HG03025 (cell line): ENCODE results near the gene C17orf75.

ENCODE experiments used
- ATAC-seq: cut with Tn5 transposase; IDR thresholded peaks from one replicate; pipeline ENCODE4 v1.9.1; 2021; ENCODE audit warnings: mild to moderate bottlenecking, moderate library complexity; ENCODE audit not compliant: unreplicated experiment, low FRiP score

C17orf75 gene

DNA sequence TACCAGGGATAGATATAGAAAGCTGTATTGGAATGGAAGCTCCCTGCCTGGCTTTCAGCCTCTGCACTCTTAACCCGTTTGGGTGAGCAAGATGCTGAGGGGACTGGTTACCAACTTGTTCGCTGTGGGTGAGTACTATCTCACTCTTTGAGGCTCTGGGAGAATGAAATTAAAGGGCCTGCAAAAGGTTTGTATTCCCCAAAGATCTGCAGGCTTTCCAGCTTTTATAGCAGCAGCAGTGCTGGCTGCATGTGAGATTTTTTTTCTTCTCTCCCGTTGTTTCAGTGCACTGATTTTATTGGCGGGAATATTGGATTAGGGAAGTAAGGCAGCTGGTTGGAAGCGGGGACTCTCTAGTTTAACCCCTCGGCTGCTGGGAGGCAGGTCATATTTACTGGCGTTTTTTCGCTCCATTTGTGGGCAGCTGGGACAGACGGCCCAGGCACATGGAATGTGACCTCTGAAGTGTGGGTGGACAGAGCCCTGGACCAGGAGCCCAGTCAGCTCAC lies 30.9 kb downstream of the C17orf75 start:
- no peak for ATAC-seq

DNA sequence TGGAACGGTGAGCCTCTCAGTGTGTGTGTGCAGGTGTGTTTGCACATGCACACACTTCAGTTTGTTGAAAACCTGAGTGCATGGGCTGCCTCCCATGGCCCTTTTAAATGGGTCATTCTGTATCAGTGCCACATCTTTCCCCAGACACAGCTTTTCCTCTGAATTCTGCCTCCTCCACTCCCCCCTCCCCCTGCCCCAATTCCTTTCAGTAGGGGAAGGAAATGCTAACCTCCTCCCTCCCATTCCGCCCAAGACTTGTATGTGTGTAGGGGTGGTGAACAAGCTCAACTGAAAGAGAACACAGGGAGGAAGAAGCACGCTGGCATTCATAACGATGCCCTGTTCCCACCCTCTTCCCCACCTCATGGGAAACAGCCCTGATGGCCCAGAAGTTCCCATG lies 34.3 kb downstream of the C17orf75 start:
- no peak for ATAC-seq

DNA sequence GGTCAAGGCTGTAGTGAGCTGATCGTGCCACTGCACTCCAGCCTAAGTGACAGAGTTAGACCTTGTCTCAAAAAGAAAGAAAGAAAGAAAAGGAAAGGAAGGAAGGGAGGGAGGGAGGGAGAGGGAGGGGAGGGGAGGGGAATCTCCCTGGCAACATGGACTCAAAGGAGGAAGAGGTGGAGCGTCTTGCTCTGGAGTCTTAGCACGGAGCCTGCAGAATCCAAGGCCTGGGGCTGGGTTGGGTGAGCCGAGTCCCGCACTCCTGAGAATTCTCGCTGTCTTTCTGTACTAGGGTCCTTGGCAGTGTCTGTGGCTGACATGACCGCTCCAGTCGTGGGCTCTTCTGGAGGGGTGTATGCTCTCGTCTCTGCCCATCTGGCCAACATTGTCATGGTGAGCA lies 36.9 kb downstream of the C17orf75 start:
- ATAC-seq = no peak

DNA sequence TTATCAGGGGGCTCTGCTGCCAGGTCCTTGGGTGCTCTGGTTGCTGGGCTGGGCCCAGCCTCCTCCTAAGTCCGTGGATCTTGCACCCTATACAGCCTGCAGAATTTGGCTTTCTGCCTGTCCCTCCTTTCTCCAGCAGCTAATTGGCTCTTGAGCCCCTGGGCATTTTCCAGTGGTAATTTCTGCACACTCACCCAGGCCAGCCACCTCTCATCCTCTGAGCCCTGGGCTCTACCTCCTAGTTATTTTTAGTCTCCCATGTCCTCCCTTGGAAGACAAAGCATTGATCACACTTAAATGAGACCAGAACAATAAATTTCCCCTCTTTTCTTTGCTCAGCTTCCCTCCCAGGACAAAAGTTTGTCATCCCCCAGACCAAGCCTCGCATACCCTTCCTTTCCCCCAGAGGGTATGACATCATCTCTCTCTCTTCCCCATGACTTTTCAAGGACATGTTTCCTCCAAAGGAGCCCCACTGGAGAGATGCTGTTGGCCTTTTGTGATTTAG lies 38.1 kb downstream of the C17orf75 start:
- ATAC-seq = no peak

DNA sequence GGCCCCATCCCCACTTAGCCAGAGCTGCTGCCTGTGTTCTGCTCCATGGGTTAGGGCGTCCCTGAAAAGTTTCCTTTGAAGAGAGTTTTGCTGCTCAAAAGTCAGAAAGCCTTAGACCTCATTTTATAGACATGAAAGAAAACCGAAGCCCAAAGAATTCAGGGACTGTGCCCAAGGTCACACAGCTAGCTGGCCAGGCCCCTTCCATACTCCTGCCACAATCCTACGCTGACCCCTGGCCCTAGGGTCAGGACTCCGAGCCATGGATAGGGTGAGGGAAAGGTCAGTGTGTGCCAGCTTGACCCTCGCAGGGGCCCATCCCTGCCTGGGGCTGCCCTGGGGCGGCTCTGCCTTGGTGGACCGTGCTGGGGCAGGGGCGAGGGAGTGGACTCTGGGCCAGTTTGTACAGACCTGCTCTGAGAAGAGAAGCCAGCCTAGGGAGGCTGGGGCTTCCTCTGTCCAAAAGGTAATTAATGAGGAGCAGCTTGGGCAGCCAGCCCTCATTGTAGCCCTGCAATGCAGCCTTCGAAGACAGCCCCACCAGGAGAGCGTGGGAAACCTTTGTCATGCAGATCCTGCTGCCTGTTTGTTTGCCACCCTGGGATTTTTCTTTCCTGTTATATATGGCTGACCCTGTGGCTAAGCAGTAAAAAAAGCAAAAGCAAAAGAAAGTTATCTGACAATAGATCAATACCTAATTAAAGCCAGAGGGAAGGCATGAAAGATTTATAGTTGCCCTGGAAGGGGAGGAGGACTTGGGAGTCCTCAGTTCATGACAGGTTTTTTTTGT lies 38.9 kb downstream of the C17orf75 start:
- no peak for ATAC-seq

DNA sequence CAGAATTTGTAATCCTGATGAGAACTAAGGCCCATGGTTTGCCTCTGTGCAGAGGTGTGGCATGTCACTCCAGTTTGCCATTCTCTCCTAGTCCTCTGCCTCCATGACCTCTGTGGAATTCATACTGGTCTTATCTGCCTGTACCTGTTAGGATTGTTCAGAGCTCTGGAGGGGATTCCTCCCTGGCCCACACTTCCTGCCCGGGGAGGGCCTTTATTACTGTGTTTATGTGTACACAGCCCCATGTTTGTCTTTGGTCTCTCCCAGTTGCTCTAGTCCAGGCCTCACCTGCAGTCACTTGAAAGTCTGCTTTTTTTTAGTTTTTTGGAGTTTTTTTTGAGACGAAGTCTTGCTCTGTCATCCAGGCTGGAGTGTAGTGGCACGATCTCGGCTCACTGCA lies 39.9 kb downstream of the C17orf75 start:
- no peak for ATAC-seq

DNA sequence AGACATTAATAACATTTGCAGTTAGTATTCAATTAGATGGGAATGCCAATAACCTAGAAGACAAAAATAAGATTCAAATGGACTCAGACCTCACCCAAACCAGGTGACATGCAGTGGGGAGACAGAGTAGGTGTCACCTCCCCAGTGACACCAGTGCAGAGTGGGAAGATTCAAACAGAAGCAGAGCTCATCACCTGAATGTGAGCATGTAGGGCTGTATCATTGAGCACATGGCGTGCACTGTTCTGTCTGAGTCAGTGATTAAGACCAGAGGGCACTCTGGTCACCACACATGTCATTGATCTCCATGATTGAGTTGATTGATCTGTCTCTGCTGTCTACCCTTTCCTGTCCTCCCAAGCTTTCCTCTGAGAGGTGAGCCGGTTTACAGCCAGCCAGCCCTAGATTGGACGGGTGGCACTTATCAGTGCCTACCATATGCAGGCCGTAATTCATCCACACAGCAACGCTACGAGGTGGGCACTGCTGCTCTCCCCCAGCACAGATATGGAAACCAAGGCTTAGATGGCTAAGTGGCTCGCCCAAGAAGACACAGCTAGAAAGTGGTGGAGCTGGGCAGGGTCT lies 42.3 kb downstream of the C17orf75 start:
- no peak for ATAC-seq

DNA sequence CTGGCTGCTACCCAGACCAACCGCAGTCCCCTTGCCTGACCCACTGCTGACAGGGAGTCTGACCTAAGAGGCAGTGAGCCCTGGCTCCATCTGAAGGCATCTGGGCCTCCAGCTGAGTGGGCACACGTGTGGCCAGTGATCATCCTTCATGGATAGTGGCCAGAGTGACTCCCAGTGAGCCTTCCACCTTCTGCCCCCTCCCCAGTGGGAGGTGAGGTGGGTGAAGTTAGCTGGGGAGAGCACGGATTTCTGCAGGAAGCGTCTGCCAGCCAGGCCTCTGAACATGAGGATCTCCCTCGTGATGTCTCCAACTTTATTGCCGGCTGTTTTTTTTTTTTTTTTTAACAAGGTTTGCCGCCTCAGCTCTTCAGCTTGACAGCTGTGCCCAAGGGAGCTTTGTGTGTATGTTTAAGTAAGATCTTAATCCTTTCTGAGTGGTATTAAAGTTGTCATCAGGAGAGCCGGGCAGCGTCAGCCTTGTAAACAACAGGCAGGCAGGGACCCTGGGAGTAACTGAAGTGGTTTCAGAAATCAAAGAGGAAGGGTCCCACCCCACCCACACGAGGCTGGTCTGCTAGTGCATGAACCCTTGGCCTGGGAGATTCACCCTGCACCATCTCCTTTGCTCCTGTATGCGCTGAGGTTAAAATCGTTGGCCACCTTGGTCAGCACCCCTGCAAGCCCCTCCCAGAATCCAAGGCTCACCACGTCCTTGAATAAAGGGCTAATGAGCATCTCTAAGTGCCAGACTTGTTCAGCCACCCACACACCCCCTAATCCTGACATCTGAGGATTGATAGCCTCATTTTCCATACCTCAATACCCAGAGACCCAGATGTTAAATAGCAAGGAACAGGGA lies 43.0 kb downstream of the C17orf75 start:
- ATAC-seq = no peak

DNA sequence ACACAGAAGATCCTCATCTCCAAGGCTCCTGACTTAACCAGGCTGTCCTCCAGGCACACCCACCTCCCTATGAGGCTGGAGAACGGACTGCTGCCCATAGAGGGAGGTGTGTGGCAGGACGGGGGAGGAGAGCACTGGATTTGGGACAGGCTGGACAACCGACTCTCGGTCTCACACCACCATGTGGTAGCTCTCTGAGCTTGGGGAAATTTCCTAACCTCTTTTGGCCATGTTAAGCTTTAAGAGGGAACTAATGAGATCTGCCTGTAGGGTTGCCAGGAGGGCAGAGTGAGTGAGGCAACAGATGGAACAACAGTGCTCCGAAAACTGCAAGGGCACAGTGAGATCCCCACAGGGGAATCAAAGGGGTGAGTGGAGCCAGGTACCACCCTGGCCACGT lies 43.7 kb downstream of the C17orf75 start:
- no peak for ATAC-seq

DNA sequence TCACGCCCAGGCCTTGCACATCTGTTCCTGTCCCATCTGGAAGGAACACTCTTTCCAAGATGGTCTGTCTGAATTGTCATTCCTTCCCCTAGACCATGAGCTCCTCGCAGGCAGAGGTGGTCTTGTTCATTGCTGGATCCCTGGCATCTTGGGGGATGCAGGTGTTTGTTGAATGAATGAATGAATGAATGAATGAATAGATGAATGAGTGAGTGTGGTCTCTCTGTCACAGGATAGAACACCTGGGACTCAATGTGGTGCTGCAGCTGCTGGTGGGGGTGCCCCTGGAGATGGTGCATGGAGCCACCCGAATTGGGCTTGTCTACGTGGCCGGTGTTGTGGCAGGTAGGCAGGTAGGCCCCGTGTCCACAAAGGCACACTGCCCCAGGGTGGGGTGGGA lies 44.1 kb downstream of the C17orf75 start:
- no peak for ATAC-seq

DNA sequence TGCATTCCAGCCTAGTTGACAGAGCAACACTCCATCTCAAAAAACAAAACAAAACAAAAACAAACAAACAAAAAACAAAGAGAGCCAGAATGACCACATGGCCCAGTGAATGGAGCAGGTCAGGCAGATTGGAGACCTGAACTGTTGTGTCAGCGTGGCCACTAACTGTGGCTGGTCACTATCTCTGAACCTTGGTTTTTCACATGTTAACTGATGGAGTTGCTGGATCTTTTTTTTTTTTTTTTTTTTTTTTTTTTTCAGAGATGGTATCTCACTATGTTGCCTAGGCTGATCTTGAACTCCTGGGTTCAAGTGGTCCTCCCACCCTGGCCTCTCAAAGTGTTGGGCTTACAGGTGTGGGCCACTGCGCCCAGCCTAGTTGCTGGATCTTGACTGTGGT lies 44.5 kb downstream of the C17orf75 start:
- ATAC-seq = no peak

DNA sequence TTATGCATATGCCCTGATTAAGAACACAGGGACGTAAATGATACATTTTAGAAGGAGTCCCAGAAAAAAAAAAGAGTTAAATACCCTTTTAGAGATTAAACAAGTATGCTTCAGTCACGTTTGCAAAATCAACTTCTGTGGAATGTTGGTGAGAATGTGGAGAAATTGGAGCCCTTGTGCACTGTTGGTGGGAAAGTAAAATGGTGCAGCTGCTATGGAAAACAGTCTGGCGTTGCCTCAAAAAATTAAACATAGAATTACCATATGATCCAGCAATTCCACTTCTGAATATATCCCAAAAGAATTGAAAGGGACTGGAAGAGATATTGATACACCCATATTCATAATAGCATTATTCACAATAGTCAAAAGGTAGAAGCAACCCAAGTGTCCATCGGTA lies 49.9 kb downstream of the C17orf75 start:
- no peak for ATAC-seq

DNA sequence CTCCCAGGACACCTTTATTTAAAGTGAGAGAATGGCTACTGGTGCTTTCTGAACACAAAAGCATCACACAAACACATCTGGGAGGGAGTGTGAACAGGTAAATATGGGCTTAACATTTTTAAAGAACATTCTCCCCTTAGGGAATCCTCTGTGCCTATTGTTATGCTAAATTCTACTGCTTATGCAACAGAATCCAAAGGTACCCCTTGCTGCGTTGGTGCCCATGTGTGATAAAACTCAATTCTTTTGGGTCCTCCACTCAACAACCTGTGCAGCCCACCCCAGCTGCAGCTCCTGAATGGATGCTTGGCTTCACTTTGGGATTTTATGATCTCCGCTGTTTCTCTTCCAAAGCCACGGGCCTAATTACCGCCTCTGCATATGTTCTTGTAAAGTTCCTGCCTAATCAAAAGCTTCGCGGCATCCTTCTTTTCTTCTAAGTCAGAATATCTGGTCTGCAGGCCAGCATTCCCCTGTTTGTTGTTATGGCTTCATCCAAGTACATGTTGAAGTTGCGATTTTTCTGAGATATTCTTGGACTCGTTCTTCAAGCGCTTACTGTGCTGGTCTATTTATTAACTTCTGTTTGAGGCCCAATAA lies 52.4 kb downstream of the C17orf75 start:
- no peak for ATAC-seq

DNA sequence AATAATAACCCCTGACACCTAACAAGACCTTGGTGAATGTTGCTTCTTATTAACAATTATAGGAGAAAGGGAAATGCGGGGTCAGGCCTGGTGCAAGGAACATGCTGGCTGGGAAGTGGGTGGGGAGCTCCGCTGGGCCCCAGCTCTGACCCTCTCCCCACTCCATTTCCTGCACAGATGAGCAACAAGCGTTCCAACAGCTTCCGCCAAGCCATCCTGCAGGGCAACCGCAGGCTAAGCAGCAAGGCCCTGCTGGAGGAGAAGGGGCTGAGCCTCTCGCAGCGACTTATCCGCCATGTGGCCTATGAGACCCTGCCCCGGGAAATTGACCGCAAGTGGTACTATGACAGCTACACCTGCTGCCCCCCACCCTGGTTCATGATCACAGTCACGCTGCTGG lies 53.4 kb downstream of the C17orf75 start:
- no peak for ATAC-seq

DNA sequence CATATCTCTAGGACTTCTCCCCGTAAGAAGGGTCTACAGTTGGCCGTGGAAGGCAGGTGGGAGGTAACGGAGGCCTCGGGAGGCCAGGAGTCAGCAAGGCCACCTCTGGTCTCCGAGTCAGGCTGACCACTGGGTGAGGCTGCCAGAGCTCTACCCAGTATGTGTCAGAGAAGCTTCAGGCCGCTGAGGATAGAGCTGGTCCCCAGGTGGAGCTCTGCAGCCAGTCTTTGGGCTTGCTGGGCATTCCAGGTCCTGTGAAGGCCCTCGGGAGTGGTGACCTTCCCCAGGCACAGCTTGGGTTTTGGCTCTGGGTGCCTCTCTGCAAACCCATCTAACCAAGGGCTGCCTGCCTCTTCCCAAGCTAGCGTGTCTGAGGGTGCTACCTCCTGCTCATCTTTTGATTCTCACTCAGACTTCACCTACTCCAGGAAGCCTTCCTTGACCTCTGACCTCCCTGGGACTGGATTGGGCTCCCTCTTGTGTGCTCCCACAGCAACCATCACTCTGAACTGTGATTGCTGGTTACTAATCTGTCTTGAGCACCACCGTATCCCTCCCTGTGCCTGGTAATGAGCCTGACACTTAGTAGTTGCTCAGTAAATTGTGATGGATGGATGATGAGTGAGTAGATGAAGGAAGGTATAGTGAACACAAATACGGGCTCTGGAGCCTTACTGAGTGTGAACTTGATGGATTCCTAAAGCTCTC lies 54.0 kb downstream of the C17orf75 start:
- ATAC-seq = no peak

DNA sequence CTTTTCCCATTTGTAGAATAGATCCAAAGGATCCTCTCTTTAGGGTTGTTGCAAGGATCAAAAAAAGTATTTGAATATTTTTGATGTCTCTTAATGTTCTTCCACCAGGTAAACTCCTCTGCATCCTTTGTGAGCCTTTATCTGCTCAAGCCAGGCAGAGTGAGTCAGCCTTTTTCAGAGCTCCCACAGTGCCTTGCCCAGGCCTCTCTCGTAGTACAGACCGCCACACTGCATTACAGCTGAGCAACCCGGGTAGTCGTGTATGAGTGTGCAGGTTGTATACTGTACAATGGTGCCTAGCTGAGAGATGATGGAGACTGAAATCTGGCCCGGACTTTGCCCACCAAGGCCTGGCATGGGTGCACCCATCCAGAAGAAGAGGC lies 55.5 kb downstream of the C17orf75 start:
- ATAC-seq = no peak

DNA sequence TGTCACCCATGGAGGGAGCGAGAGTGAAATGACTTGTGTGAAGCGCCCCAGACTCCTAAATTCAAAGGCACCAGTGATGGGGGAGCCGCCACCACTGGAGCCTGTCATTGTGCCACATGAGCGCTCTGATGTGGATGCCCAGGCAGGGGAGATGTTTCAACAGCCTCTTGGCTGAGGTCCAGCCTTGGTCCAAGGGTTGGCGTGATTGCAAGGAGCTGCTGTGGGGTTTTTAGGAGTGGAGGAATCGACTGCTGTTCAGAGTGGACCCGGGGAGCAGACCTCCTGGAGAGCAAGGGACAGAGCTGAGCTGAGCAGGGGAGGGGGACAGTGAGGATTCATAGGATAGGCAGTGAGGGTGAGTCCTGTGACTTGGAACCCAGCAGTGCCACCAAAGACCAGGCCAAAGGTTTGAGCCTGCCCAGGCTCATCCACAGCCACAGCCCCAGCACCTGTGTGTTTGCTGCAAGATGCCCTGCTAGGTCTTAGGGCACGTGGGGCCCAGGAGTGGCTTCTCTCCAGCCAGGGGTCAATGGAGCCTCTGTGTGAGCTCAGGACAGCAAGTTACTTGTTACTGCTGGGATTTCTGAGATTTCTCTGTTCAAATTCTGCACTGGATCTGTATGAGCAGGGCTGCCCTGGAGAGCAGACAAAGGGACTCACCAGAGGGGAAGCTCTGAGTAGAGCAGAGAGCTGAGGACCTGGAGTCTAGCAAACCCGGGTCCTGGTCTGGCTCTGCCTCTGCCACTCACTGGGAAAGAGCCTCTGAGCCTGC lies 56.0 kb downstream of the C17orf75 start:
- ATAC-seq = no peak

DNA sequence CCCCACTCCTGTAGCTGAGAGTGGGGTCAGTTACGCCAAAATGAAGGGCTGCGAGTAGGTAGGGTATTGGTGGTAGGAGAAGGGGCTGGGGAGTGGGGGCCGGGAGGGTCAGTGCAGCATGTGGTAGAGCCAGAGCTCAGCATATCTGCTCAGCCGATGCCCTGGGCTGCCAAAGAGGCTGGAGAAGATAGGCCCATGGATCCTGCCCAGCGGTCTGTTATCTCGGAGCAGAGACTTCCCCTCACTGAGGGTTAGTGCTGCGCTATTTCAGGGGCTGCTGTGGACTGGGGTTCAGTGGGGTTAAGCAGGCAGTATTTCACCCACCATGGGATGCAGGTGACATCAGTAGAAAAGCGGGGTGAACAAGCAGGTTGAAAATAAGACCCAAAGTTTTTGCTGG lies 56.7 kb downstream of the C17orf75 start:
- no peak for ATAC-seq

DNA sequence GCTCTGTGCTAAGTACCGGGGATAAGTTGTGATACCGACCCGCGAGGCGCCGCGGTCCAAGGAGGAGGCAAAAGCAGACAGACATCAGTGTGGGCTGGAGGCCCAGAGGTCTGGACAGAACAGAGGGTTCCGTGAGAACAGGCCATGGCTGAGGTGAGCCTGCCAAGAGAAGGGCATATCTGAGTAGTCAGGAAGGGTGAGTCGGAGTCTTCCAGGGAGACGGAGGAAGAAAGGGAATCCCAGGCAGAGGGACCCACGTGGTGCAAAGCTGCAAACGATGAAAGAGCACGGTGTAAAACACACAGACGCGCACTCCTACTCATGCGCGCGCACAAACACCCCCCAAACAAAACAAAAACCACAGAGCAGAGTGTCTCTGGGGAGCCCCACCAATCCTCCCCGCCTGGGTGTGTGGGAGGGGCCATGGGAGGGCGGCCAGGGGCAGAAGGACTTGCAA lies 58.2 kb downstream of the C17orf75 start:
- no peak for ATAC-seq
